Retinal pigment epithelial cell (primary cell): ENCODE results near the gene MRM2.

Experiments
- DNase-seq: peaks from one replicate; pipeline ENCODE4 v3.0.0-alpha.2; 2010; ENCODE audit warnings: low read depth
- H3K4me3 ChIP-seq: 2 replicates; pipeline ENCODE4 v1.5.1; 2011; ENCODE audit warnings: mild to moderate bottlenecking, low read length, control low read depth, moderate library complexity
- TF ChIP-seq, protein P1 (sequence below): conservative IDR thresholded peaks from 2 replicates; pipeline ENCODE4 v1.5.1; 2011; ENCODE audit warnings: low read depth, low read length, control low read depth, inconsistent platforms

MRM2 gene

DNA sequence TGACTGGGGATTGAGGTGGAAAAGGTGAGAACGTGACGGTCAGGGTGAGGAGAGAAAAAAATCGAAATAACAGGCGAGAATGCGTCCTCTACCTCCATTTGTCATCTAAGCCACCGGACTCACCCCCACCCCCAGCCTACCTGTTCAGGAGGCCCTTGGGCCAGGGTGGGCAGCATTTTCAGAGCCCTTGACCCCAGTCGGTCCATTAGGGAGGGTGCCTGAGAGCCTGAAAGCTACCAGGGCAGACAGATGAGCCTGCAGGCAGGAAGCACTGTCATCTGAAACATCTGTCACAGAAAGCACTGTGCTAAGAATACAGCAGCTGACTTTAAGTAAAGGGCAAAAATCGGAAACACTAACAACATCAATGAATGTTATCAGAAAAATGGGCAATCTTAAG is 56.3 kb downstream of the MRM2 start:
- DNase-seq, result no peak
- TF ChIP-seq, protein P1, sequence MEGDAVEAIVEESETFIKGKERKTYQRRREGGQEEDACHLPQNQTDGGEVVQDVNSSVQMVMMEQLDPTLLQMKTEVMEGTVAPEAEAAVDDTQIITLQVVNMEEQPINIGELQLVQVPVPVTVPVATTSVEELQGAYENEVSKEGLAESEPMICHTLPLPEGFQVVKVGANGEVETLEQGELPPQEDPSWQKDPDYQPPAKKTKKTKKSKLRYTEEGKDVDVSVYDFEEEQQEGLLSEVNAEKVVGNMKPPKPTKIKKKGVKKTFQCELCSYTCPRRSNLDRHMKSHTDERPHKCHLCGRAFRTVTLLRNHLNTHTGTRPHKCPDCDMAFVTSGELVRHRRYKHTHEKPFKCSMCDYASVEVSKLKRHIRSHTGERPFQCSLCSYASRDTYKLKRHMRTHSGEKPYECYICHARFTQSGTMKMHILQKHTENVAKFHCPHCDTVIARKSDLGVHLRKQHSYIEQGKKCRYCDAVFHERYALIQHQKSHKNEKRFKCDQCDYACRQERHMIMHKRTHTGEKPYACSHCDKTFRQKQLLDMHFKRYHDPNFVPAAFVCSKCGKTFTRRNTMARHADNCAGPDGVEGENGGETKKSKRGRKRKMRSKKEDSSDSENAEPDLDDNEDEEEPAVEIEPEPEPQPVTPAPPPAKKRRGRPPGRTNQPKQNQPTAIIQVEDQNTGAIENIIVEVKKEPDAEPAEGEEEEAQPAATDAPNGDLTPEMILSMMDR, result no peak
- no peak overlapping the region for H3K4me3 ChIP-seq
